ENCODE data around the gene IFT52.
A peak's percentile ranks its signal among the peaks of the same experiment; 100 is the strongest.
"Not testable (repeated sequence)": the region's sequence is repeated elsewhere in the genome, so short reads cannot be mapped to it uniquely, and the experiment has no call there.

The IFT52 gene

DNA sequence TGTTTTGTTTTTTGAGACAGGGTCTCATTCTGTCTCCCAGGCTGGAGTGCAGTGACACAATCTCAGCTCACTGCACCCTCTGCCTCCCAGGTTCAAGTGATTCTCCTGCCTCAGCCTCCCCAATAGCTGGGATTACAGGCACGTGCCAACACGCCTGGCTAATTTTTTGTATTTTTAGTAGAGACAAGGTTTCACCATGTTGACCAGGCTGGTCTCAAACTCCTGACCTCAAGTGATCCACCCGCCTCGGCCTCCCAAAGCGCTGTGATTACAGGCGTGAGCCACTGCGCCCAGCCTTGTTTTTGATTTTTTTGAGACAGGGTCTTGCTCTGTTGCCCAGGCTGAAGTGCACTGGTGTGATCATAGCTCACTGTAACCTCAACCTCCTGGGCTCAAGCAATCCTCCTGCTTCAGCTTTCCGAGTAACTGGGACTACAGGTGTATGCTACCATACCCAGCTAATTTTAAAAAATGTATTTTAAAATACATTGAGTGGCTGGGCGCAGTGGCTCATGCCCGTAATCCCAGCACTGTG lies 61.0 kb downstream of the IFT52 start:
- not testable (repeated sequence) for DNase-seq (ENCODE audit: low read depth)

DNA sequence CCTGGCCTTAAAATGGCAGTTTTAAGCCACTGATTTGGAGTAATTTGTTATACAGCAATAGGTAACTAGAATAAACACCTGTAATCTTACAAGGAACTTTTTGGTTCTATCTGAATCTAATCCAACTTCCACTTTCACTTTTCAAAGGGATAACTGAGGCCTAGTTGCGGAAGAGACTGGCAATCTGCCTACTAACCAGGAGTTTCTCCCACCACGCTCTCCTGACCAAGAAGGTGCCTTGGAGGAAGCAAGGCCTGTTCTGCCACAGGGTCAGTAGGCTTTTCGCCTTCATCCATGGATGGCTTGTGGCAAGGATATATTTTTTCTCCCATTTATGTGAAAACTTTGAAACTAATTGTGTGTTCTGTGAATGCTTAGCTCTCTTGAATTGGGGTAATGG lies 63.2 kb downstream of the IFT52 start:
- no peak for DNase-seq (ENCODE audit: low read depth)

DNA sequence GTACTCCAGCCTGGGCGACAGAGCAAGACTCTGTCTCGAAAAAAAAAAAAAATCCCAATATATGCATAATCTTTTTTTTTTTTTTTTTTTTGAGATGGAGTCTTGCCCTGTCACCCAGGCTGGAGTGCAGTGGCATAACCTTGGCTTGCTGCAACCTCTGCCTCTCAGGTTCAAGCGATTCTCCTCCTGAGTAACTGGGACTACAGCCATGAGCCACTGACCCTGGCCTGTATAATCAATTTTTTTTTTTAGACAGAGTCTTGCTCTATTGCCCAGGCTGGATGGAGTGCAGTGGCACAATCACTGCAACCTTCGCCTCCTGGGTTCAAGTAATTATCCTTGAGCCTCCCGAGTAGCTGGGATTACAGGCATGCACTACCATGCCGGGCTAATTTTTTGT lies 64.4 kb downstream of the IFT52 start:
- not testable (repeated sequence) for DNase-seq (ENCODE audit: low read depth)

DNA sequence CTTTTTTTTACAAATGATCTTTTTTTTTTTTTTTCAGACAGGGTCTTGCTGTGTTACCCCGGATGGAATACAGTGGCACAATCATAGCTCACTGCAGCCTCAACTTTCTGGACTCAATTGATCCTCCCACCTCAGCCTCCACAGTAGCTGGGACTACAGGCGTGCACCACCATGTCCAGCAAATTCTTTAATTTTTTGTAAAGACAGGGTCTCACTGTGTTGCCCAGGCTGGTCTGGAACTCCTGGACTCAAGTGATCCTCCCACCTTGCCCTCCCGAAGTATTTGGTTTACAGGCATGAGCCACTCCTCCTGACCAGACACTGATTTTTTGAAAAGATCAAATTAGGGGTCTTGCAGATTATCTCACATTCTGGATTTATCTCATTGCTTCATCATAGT lies 65.2 kb downstream of the IFT52 start:
- no peak for DNase-seq (ENCODE audit: low read depth)

DNA sequence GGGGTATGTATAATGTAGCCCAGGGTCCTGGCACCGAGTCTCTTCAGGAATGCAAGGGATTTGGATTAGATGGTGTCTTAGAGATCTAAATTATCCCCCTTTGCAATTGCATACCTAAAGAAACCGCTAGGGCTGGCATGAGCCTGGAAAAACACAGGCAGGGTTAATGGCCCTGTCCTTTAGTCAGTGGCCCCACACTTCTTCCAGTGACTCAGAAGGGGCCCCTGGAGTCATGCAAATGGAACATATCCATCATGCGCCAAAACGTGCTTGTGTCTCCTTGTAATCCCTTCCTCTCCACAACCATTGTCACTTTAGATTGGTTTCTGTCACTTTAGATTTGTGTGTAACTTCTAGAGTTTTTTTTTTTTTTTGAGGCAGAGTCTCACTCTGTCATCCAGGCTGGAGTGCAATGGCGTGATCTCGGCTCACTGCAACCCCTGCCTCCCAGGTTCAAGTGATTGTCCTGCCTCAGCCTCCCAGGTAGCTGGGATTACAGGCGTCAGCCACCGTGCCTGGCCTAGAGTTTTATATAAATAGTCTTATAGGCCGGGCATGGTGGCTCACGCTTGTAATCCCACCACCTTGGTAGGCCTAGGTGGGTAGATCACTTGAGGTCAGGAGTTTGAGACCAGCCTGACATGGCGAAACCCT lies 67.5 kb downstream of the IFT52 start:
- DNase-seq (ENCODE audit: low read depth): no peak

DNA sequence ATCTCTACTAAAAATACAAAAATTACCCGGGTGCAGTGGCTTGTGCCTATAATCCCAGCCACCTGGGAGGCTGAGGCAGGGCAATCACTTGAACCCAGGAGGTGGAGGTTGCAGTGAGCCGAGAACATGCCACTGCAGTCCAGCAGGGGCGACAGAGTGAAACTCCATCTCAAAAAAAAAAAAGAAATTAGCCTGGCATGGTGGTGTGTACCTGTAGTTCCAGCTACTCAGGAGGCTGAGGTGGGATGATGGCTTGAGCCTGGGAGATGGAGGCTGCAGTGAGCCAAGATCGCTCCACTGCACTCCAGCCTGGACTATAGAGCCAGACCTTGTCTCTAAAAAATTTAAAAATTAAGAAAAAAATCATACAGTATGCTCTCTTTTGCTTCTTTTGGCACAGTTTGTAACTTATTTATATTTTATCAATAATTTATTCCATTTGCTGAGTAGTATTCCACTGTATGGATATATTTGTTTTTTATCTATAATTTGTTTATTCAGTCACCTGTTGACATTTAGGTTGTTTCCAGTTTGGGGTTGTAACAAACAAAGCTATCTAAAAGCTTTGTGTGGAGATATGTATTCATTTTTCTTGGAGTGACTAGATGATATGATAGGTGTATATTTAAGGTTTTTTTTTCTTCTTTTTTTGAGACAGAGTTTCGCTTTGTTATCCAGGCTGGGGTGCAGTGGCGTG lies 68.1 kb downstream of the IFT52 start:
- no peak for DNase-seq (ENCODE audit: low read depth)

DNA sequence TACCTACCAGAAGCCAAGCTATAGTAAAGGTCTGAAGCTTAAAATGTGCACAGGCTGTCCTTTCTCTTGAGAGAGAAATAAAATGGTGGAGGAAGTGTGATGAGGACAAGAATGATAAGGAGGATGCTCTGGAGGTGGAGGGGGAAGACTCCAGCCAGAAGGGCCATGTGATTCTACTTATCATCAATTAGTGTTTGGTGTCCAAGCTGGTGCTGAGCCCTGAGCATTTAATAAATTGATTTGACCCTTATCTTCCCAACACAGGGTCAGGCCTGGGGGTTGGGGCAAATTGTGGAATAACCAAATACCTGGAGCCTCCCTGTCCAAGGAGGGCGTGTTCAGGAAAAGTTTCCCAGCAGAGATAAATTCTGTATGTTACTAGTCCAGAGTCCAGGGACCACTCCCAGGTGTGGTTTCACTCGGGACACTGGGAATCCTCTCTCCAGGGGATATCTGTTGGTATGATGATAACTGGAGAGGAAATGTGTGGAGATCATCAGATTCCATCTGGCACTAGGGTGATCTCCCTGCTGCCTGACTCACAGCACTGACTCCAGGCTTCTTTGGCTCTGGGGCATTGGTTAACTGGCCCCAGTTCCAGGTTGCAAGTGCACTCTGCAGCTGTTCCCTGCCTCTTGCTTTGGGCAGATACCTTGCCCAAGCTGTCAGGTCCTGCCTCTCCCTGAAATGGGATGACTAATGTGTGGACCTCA lies 72.4 kb downstream of the IFT52 start:
- DNase-seq (ENCODE audit: low read depth): no peak

DNA sequence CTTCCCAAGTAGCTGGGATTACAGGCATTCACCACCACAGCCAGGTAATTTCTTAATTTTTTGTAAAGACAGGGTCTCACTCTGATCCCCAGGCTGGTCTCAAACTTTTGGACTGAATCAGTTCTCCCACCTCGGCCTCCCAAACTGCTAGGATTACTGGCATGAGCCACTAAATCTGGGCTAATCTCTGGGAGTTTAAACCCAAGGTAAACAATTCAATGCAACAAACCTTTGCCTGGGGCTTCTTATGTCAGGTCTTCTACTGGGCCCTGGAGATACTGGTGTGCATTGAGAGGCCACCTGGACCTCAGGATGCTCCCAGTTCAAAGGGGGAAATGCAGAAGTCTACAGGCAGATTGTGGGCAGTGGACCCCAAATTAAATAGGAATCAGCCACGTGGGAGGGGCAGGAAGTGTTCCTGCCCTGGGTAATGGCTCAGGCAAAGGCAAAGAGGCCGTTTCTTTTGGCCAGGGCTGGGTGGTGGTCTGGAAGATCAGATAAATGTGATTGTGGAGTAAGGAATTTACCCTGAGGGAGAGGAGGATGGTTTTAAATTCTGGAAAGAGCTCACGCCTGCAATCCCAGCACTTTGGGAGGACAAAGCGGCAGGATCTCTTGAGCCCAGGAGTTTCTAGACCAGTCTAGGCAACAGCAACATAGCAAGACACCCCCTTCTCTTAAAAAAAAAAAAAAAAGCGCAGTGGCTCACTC lies 74.9 kb downstream of the IFT52 start:
- no peak for DNase-seq (ENCODE audit: low read depth)

DNA sequence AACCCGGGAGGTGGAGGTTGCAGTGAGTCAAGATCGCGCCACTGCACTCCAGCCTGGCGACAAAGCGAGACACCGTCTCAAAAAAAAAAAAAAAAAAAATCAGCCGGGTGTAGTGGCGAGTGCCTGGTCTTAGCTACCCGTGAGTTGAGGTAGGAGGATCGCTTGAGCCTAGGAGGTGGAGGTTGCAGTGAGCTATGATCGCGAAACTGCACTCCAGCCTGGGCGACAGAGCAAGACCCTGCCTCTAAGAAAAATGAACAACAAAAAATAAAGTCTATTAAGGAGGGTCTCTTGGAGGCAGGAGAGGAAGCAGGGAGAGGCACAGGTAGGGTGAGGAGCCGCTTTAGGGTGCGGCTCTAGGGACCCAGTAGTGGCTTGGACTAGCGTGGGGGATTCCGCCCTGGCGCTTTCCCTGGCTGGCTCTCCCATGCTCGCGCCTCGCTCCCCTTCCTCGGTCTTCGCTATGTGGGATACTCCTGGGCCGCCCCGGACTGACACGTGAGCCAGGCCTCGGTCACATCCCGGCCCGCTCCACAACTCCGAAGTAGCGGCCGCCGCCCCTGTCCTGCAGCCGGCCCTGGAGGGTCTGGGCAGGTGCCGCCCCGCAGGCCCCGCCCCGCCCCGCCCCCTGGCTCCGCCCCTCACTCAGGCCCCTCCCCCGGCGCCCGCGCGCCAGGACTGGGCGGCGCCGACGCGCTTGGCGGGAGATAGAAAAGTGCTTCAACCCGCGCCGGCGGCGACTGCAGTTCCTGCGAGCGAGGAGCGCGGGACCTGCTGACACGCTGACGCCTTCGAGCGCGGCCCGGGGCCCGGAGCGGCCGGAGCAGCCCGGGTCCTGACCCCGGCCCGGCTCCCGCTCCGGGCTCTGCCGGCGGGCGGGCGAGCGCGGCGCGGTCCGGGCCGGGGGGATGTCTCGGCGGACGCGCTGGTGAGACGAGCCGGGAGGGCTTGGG lies 75.9 kb downstream of the IFT52 start, which contains the start of gene MYBL2:
Gene MYBL2, plus strand, starts transcription at position 739 of the 953 bp plus-strand sequence. Its CDS starts 170 bp downstream, at position 909.
- no peak for DNase-seq (ENCODE audit: low read depth)

DNA sequence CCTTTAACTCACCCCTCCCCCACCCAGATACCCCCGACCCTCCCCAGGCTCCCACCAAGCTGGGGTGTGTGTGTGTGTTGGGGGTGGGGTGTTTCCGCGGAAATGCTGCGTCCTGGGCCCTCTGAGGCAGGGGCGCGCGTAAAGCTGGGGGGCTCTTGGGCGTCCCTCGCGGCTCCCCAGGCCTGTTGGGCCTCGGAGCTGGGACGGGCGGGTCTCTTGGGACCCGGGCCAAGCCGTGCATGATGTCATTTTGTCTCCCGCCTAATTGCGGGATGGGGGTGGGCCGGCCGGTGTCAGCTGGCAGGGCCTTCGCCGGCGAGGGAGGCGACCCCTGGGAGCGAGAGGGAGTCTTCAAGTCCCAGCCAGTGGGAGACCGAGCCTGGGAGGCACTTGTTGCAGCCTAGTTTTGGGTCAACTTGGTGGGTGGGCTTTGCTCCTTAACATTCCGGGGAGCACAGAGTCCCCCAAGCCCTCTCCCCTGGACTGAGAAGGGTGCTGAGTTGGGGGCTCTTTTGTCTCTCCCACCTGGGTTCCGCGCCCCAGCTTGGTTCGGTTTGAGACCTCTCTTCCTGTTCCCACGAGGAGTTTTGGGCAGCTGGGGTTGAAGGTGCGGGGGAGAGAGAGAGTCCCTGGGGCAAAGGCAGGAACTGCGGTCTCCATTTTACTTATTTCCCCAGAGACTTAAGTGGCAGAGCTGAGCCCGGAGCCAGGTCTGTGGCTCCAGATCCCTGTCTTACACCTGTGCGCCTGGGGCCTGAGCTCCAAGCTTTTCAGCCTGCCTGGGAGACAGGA lies 76.8 kb downstream of the IFT52 start:
- DNase-seq (ENCODE audit: low read depth): no peak

DNA sequence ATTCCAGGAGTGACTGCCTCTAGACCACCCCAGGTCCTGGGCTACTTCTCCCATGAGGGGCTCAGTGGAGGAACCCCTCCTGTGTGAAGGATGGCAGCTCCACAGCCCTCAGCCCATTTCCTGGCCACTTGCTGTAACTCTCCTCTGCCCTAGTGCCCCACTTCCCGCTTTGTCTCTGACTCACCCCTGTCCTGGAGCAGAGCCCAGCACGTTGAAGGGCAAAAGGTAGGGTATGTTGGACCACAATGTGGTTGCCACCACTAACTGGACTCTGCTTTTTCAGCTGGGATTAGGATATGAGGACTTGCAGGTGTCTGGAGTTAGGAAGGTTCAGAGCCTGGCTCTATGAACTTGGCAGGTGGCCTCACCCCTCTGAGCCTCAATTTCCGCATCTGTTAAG lies 78.6 kb downstream of the IFT52 start:
- DNase-seq (ENCODE audit: low read depth): no peak

DNA sequence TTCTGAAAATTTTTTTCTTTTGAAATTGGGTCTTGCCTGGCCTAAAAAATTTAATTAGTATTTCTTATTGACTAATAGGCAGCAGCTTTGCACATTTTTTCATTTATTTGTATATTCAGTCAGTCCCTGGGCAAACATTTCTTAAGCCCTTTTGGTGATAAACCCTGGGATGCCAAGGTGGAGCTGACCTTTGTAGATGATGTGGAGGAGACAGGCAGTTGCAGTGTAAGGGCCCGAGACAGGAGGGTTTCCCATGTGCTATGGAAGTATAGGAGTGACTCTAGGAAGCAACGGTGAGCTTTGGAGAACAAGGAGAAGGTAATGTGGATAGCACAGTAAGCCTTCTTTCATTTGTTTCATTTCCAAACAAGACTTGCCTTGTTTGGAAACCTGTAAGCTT lies 79.7 kb downstream of the IFT52 start:
- DNase-seq (ENCODE audit: low read depth): no peak

DNA sequence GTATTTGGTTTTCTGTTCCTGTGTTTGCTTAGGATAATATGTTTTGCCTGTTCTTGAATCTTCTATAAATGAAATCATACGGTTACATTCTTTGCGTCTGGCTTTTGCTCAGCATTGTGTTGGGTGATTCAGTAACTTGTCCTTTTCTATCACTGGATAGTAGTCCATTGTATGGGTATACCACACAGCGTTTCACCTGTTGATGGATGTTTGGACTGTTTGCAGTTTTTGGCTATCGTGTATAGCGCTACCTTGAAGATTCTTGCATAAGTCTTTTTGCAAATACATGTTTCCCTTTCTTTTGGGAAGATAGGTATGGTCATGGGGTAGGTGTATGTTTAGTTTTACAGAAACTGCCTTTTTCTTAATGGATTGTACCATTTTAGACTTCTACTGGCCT lies 85.6 kb downstream of the IFT52 start:
- no peak for DNase-seq (ENCODE audit: low read depth)

DNA sequence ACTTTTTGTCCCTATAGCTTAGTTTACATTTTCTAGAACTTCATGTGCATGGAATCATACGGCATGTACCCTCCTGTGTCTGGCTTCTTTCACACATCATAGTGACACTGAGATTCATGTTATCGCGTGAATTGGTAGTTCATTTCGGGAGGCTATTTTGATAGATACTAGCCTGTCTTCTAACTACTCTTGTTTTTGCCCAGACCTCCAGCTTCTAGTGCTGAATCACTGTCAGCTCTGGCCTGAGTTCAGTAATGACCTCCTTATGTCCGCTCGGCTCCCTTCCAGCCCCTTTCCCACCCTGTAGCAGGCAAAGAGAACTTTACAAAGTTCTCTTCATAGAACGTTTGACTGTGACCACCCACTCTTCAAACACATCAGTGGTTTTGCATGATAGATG lies 90.2 kb downstream of the IFT52 start:
- peak; percentile 53 for DNase-seq (ENCODE audit: low read depth)

DNA sequence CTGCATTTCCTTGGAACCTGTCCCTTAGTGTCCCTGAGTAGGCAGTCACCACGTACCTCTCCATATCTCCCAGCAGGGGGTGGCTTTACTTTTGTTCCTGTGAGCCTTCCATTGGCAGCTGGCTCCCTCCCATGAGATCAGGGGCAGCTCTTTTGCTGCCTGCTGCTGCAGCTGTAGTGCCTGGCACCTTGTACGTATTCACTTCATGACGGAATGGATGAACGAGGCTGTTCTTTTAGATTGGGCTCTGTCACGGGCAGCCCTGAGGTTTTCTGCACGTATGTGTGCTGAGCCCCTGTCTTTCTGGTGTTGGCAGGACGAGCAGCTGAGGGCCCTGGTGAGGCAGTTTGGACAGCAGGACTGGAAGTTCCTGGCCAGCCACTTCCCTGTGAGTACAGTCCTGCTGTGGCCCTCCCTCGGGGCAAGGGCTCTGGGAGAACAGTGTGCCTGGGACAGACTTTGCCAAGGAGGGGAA lies 90.8 kb downstream of the IFT52 start:
- no peak for DNase-seq (ENCODE audit: low read depth)

DNA sequence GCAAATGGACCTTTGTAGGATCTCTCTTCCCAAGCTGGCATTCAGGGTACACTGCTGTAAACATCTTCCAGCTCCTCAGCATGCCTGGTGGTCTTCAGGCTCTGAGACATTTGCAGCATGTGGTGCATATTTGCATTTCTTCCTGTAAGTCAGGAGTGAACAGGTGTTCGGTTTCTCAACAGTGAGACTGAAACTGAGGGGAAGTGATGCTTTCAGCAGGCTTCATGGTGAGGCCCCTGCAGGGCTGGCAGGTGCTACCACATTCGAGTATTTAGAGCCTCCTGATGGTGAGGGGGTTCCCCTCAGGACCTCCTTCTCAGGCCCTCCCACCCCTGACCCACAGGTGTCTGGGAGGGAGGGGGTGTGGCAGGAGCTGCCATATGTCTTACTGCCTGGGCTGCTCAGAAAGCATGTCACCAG lies 91.3 kb downstream of the IFT52 start:
- no peak for DNase-seq (ENCODE audit: low read depth)

DNA sequence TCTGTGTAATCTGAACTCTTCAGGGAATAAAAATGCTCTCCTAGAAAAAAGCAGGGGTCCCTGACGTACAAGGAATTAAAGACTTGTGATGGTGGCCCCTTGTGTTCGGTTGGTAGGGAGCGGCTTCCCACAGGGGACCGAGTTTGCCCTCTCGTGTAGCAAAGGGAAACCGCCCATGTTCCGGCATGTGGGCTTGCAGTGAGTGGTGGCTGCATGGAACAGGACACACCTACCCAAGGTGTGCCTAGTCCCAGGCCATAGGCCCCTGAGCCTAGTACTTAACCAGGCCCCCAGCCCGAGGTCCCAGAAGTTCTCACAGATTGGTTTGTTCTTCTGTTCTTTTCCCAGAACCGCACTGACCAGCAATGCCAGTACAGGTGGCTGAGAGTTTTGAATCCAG lies 91.7 kb downstream of the IFT52 start:
- no peak for DNase-seq (ENCODE audit: low read depth)

DNA sequence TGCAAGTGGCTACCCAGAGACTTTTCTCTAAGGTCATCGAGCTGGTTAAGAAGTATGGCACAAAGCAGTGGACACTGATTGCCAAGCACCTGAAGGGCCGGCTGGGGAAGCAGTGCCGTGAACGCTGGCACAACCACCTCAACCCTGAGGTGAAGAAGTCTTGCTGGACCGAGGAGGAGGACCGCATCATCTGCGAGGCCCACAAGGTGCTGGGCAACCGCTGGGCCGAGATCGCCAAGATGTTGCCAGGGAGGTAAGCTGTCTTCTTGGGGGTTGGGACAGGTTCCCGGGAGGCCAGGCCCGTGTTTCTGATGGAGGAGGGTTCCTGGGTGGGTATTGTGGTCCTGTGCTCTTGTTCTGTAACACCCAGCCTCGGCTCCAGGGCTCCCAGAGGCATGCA lies 96.1 kb downstream of the IFT52 start:
- DNase-seq (ENCODE audit: low read depth): no peak

DNA sequence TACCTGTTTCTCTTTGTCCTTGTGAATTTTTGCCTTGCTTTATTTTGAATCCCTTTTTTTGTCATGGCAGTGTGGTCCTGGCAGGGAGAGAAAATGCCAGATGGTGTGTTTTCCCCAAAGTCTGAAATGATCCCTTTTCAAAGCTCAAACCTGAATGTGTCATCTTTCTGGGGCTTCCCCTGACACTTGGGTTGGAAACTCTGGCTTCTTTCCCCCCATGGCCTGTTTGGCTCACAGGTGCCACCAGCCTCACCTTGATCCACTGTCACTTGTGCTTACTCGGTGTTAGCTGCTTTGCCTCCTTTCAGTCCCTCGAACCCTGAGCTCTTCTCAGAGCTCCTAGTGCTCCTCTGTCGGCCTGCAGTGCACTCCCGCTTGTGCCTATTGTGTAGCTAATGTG lies 98.4 kb downstream of the IFT52 start:
- DNase-seq (ENCODE audit: low read depth): no peak

DNA sequence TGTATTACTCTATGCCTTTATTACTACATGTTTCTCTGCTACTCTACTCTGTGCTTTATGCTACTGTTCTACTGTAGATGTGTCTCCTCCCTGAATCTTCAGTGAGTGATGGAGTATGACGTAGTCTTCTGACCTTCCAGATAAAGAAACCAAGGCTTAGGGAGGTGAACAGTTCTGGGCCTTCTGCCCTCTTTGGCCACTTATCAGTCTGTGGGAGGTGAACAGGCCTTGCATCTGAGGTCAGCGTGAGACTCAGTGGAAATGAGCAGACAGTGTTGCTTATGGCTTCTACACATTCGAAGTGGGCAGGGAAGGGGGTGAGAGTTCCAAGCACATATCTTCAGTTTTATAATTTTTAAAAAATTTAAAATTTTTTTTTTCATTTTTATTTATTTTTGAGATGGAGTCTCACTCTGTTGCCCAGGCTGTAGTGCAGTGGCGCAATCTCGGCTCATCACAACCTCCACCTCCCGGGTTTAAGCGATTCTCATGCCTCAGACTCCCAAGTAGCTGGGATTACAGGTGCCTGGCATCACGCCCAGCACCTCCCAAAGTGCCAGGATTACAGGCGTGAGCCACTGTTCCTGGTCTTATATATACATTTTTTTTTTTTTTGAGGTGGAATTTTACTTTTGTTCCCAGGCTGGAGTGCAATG lies 100.3 kb downstream of the IFT52 start:
- no peak for DNase-seq (ENCODE audit: low read depth)
